MCF 10A (cell line): Measurements from ENCODE around the gene SIGLEC12. TPM values are rescaled to one million over a fixed set of nuclear protein-coding genes. Genes with fewer than 3 reads are reported as not detected.
"Not testable (repeated sequence)": the region's sequence is repeated elsewhere in the genome, so short reads cannot be mapped to it uniquely, and the experiment has no call there.

Experiments used
- BruUV-seq: library from RNA; stranded (reverse); fragments of 400-500 nt; replicated peaks from 2 replicates; lab custom pipeline; 2021; lab: Mats Ljungman, UMichigan
- CTCF ChIA-PET: fragments of 300-600 bp; sonication (Branson Sonifier 250); formaldehyde crosslinking; extraction: SDS; loops from one replicate; lab custom pipeline; 2021; ENCODE audit warnings: antibody characterized with exemption, inconsistent platforms; lab: Yijun Ruan, JAX
- POLR2A ChIA-PET: fragments of 300-600, 350-650 bp; sonication (Branson Sonifier 250); formaldehyde crosslinking; extraction: SDS; loops from one replicate; lab custom pipeline; 2020; ENCODE audit warnings: antibody characterized with exemption, inconsistent platforms; lab: Yijun Ruan, JAX
- DNase-seq: peaks from one replicate; pipeline ENCODE4 v3.0.0-alpha.2; 2018; ENCODE audit not compliant: unreplicated experiment
- H3K27ac Mint-ChIP-seq: one replicate; pipeline ENCODE4 v1.8.0; 2022; ENCODE audit warnings: mild to moderate bottlenecking, low read depth, mixed read lengths; ENCODE audit not compliant: unreplicated experiment
- H3K27me3 Mint-ChIP-seq: one replicate; pipeline ENCODE4 v1.8.0; 2022; ENCODE audit warnings: mixed read lengths; ENCODE audit not compliant: insufficient read depth, unreplicated experiment
- H3K36me3 Mint-ChIP-seq: one replicate; pipeline ENCODE4 v1.8.0; 2022; ENCODE audit warnings: mild to moderate bottlenecking, moderate library complexity, mixed read lengths; ENCODE audit not compliant: insufficient read depth, unreplicated experiment
- H3K4me1 Mint-ChIP-seq: one replicate; pipeline ENCODE4 v1.8.0; 2022; ENCODE audit warnings: mixed read lengths; ENCODE audit not compliant: insufficient read depth, unreplicated experiment
- H3K4me3 Mint-ChIP-seq: one replicate; pipeline ENCODE4 v1.8.0; 2022; ENCODE audit warnings: mild to moderate bottlenecking, moderate library complexity, mixed read lengths; ENCODE audit not compliant: unreplicated experiment
- H3K9me3 Mint-ChIP-seq: one replicate; pipeline ENCODE4 v1.8.0; 2022; ENCODE audit warnings: mixed read lengths; ENCODE audit not compliant: unreplicated experiment
- intact Hi-C: fragments of 100-400 bp; cut with micrococcal nuclease; formaldehyde crosslinking; loops from 2 replicates; pipeline ENCODE4 v1.14.1; 2022
- total RNA-seq: library from RNA; stranded (reverse); gene quantifications from 2 replicates; pipeline ENCODE4 v1.2.3, GENCODE V29; 2022
- TF ChIP-seq, protein P1 (sequence below): fragments of 200-600 bp; IDR thresholded peaks from one replicate; pipeline ENCODE4 v1.8.0; 2022; ENCODE audit warnings: antibody characterized with exemption, mild to moderate bottlenecking; ENCODE audit not compliant: unreplicated experiment

SIGLEC12 gene
- total RNA-seq, 1 experiment from 2014 or later = not detected

DNA sequence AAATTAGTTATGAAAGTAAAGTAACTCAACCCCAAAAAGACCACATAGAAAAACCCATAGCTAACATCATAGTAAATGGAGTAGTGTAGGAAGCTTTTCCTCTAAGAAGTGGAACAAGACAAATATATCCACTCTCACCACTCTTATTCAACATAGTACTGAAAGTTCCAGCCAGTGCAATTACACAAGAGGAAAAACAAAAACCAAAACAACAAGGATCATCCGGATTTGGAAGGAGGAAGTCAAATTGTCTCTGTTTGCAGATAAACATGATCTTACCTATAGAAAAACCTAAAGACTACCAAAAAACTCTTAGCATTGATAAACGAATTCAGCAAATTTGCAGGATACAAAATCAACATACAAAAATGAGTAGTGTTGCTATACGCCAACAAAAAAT lies 34.9 kb downstream of the SIGLEC12 start:
- CTCF ChIA-PET = interaction anchor here (0.9 to 1.0 kb wide), 2 partner anchors 9 to 342 kb away, joined by 3 read pairs; no protein-coding TSS in a partner anchor

DNA sequence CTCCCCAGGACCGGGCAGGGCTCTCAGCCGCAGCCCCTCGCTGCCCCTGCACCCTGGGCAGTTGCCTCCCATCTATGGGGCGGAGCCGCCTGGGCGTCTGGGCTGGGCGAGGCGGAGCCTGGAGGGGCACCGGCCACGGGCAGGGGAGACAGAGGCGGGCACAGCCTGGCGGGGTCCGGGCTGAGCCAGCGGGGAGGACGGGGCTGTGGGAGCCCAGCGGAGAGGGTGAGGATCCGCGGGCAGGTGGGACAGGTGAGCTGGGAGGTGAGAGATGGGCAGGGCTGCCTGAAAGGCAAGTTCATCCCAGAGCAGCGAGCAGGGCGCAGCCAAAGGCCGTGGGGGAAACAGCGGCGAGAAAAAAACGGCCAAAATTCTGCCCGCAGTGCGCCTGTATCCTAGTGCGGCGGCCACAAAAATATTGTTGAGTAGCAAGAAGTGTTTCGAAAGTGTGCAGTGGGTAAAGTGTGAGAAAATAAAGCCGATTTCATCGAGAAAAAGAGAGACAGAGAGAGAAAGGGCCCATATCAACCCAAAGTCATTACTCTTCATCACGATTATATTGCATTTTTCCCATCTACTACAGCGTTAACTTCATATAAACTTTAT lies 37.5 kb downstream of the SIGLEC12 start:
- H3K4me1 Mint-ChIP-seq, H3K27me3 Mint-ChIP-seq, intact Hi-C loops, CTCF ChIA-PET, BruUV-seq, DNase-seq, H3K4me3 Mint-ChIP-seq, POLR2A ChIA-PET, H3K36me3 Mint-ChIP-seq, H3K27ac Mint-ChIP-seq, H3K9me3 Mint-ChIP-seq: not testable (repeated sequence)

More for the DNA sequence above, 34.9 kb downstream of the SIGLEC12 start:
- Mint-ChIP-seq H3K9me3 (no peaks in the 10 kb centered on the region), H3K27ac (no peak overlapping the region), H3K36me3 (no peaks in the 10 kb centered on the region), H3K4me1 (no peaks in the 10 kb centered on the region), H3K4me3 (no peak overlapping the region), H3K27me3 (no peaks in the 10 kb centered on the region)
- POLR2A ChIA-PET = no interaction called here
- DNase-seq = no peak
- TF ChIP-seq, protein P1, sequence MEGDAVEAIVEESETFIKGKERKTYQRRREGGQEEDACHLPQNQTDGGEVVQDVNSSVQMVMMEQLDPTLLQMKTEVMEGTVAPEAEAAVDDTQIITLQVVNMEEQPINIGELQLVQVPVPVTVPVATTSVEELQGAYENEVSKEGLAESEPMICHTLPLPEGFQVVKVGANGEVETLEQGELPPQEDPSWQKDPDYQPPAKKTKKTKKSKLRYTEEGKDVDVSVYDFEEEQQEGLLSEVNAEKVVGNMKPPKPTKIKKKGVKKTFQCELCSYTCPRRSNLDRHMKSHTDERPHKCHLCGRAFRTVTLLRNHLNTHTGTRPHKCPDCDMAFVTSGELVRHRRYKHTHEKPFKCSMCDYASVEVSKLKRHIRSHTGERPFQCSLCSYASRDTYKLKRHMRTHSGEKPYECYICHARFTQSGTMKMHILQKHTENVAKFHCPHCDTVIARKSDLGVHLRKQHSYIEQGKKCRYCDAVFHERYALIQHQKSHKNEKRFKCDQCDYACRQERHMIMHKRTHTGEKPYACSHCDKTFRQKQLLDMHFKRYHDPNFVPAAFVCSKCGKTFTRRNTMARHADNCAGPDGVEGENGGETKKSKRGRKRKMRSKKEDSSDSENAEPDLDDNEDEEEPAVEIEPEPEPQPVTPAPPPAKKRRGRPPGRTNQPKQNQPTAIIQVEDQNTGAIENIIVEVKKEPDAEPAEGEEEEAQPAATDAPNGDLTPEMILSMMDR = no peak
- intact Hi-C loops = no loop called here
- no TSS peak for BruUV-seq

DNA sequence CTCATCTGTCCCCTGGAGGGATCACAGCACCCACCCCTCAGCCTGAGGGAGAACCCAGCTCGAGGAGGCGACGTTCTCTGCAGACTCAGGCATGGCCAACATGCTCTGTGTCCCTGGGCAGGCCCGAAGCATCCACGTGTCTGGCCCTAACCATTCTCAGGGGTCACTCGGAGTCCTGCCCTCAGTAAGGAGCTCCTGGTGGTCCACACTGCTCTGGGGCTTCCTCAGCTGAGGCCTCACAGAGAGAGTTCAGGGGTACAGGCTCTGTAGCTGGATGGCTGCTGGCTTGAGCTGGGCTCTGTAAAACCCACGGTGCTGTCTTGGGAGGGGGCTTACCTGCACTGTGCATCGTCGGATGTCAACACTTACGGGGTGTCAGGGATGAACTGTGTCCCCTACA lies 38.9 kb downstream of the SIGLEC12 start:
- Mint-ChIP-seq H3K4me1 (no peaks in the 10 kb centered on the region), H3K4me3 (no peak overlapping the region), H3K27me3 (no peaks in the 10 kb centered on the region), H3K27ac (no peak overlapping the region), H3K36me3 (no peaks in the 10 kb centered on the region), H3K9me3 (no peaks in the 10 kb centered on the region)
- ChIA-PET POLR2A (interaction anchor here (0.5 kb wide), 1 partner anchor 21 kb away, joined by 3 read pairs; no protein-coding TSS in a partner anchor), CTCF (interaction anchor here (0.5 to 2.0 kb wide), 4 partner anchors 11 to 153 kb away, joined by 3 to 14 read pairs (median 4); no protein-coding TSS in a partner anchor)
- TF ChIP-seq, protein P1 = no peak
- DNase-seq = no peak
- no TSS peak for BruUV-seq
- intact Hi-C loops = no loop called here

DNA sequence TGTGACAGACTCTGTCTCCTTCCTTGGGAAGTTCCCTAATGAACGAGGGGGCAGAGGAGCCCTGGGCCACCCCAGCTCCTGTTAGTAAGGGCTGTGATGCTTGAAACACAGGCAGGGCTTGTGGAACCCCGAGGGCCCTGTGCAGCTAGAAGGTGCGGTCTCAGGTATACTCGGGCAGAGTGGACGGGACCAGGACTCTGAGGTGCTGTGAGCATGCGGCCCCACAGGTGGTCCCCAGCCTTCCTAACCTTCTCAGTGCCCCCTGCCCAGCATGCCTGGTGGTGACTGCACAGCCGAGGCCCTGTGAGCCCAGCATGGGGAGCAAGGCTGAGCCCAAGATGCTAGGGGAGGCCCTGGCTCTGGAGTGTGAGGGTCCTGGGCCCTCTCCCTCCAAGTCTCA lies 39.3 kb downstream of the SIGLEC12 start:
- no peaks in the 10 kb centered on the region for H3K4me1 Mint-ChIP-seq
- ChIA-PET POLR2A (interaction anchor here (0.5 kb wide), 1 partner anchor 22 kb away, joined by 3 read pairs; no protein-coding TSS in a partner anchor), CTCF (interaction anchor here (0.6 to 2.0 kb wide), 3 partner anchors 9 to 24 kb away, joined by 3 to 14 read pairs (median 3); no protein-coding TSS in a partner anchor)
- intact Hi-C loops = no loop called here
- no TSS peak for BruUV-seq
- no peaks in the 10 kb centered on the region for H3K36me3 Mint-ChIP-seq
- H3K4me3 Mint-ChIP-seq = no peak overlapping the region
- TF ChIP-seq, protein P1 = no peak
- no peaks in the 10 kb centered on the region for H3K27me3 Mint-ChIP-seq
- DNase-seq = no peak
- no peaks in the 10 kb centered on the region for H3K9me3 Mint-ChIP-seq
- no peak overlapping the region for H3K27ac Mint-ChIP-seq
